Duodenal mucosa (tissue), 2 donors: ENCODE results near the gene MBD4.
"Not testable (repeated sequence)": the region's sequence is repeated elsewhere in the genome, so short reads cannot be mapped to it uniquely, and the experiment has no call there.

Experiments used
- H3K27ac ChIP-seq: one replicate; pipeline ENCODE4 v1.7.0; 2013; ENCODE audit warnings: low read depth, low read length
- H3K27me3 ChIP-seq, 2 donors: one replicate each; pipeline ENCODE4 v1.7.0; 2013; ENCODE audit warnings: low read length in 2 of 2, control low read depth in 1 of 2; ENCODE audit not compliant: insufficient read depth in 2 of 2, control insufficient read depth in 1 of 2
- H3K36me3 ChIP-seq, 2 donors: one replicate each; pipeline ENCODE4 v1.7.0; 2013; ENCODE audit warnings: low read length in 2 of 2, control low read depth in 1 of 2; ENCODE audit not compliant: insufficient read depth in 2 of 2, control insufficient read depth in 1 of 2
- H3K4me1 ChIP-seq, 2 donors: one replicate each; pipeline ENCODE4 v1.7.0; 2013; ENCODE audit warnings: low read length in 2 of 2, control low read depth in 1 of 2; ENCODE audit not compliant: insufficient read depth in 2 of 2, control insufficient read depth in 1 of 2
- H3K4me3 ChIP-seq, 2 donors: one replicate each; pipeline ENCODE4 v1.7.0; 2013; ENCODE audit warnings: low read length in 2 of 2, low read depth in 1 of 2
- H3K9ac ChIP-seq, 2 donors: one replicate each; pipeline ENCODE4 v1.7.0; 2013; ENCODE audit warnings: low read length in 2 of 2, low read depth in 1 of 2
- H3K9me3 ChIP-seq, 2 donors: one replicate each; pipeline ENCODE4 v1.7.0; 2013; ENCODE audit warnings: low read length in 2 of 2, control low read depth in 1 of 2; ENCODE audit not compliant: control insufficient read depth in 1 of 2

Gene MBD4

DNA sequence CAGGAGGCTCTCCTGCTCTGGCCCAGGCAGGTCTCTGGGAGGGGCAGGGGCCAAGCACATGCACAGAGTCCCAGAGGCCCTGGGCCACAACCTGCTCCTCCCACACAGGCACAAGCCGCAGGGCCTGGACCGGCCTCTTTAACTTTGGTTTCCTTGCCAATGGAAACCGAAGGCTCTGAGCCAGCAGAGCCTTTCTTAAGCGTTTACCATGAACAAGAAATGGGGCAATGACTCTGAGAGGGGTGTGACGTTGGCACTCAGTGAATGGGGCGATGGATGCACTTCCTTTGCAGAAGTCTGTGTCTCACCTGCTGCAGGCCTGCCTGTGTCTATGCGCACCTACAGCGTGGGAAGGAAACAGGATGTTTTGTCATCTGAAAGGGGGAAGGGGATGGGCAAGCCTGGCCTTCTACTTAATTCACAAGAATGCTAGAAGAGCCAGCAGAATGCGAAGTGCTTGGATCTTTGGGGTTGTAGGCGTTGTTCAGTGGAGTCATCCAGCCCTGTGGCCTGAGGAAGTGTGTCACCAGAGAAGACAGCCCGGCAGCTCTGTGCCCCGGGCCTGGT, 42.1 kb upstream of the MBD4 start:
- H3K9ac ChIP-seq = no peak overlapping the region
- H3K9me3 ChIP-seq = no peaks in the 10 kb centered on the region
- H3K4me3 ChIP-seq = no peak overlapping the region
- peaks cover 0 to 34% of the 10 kb centered on the region in 2 donors for H3K36me3 ChIP-seq
- H3K4me1 ChIP-seq = peaks cover 3 to 6% of the 10 kb centered on the region in 2 donors
- H3K27ac ChIP-seq = no peak overlapping the region
- no peaks in the 10 kb centered on the region for H3K27me3 ChIP-seq

DNA sequence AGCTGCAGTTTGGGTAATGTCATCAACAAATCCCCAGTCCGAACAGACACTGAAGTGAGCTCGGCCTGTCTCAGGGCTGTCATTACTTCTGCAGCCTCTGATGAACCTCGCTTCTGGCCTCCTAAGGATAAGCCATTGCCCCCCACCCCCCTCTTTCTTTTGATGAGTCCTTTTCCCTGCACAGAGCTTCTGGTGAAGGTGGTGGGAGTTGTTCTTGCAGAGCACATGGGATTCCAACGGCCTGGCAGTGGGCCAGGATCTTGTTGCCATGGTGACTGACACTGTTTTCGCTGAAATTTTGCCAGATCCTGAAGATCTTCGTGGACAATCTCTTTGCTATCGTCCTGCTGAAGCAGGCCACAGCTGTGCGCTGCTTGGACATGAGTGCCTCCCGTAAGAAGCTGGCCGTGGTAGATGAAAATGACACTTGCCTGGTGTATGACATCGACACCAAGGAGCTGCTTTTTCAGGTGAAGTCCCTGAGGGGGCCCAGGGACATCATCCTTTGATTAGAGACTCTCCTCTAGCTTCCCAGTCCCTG, 41.5 kb upstream of the MBD4 start:
- peaks cover 0 to 39% of the 10 kb centered on the region in 2 donors for H3K36me3 ChIP-seq
- H3K4me3 ChIP-seq, H3K9ac ChIP-seq, H3K9me3 ChIP-seq, H3K27ac ChIP-seq, H3K27me3 ChIP-seq, H3K4me1 ChIP-seq: not testable (repeated sequence)

DNA sequence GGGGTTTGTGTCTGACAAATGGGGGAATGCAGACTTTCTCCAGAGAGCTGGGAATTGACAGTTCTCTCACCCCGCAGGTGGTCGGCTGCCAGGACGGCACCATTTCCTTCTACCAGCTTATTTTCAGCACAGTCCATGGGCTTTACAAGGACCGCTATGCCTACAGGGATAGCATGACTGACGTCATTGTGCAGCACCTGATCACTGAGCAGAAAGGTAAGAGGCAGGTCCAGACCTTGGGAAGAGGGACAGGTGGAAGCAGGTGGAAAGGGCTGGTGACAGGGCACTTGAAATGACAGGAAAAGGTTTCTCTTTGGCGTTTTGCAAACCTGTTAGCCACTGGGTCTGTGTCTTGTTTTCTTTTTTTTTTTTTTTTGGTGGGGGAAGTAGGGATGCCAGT, 36.8 kb upstream of the MBD4 start:
- no peaks in the 10 kb centered on the region for H3K4me1 ChIP-seq
- peaks cover 0 to 32% of the 10 kb centered on the region in 2 donors for H3K36me3 ChIP-seq
- no peak overlapping the region for H3K27ac ChIP-seq
- H3K4me3 ChIP-seq = no peak overlapping the region
- H3K9ac ChIP-seq = no peak overlapping the region
- H3K27me3 ChIP-seq = no peaks in the 10 kb centered on the region
- H3K9me3 ChIP-seq = no peaks in the 10 kb centered on the region

DNA sequence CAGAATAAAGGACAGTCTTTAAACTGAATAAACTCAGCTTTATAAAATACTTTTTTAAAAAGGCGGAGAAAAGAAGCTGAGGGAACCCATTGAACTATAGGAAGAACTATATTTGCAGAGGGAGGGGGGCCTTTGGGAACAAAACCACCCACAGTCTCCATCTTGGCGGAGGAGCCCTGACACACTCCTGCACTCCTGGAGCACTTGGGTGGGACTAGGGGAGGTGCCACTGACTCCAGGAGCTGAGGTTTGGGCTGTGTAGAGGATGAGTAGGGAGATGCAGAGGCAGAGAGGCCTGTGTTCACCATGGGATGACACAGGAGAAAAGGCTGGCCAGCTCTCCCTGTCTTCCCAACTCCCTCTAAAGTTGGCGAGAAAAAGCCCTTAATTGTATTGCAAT, 36.1 kb upstream of the MBD4 start:
- no peak overlapping the region for H3K4me3 ChIP-seq
- H3K9ac ChIP-seq = no peak overlapping the region
- peaks cover 5 to 32% of the 10 kb centered on the region in 2 donors for H3K36me3 ChIP-seq
- no peaks in the 10 kb centered on the region for H3K4me1 ChIP-seq
- H3K9me3 ChIP-seq = no peaks in the 10 kb centered on the region
- H3K27ac ChIP-seq = no peak overlapping the region
- H3K27me3 ChIP-seq = no peaks in the 10 kb centered on the region

DNA sequence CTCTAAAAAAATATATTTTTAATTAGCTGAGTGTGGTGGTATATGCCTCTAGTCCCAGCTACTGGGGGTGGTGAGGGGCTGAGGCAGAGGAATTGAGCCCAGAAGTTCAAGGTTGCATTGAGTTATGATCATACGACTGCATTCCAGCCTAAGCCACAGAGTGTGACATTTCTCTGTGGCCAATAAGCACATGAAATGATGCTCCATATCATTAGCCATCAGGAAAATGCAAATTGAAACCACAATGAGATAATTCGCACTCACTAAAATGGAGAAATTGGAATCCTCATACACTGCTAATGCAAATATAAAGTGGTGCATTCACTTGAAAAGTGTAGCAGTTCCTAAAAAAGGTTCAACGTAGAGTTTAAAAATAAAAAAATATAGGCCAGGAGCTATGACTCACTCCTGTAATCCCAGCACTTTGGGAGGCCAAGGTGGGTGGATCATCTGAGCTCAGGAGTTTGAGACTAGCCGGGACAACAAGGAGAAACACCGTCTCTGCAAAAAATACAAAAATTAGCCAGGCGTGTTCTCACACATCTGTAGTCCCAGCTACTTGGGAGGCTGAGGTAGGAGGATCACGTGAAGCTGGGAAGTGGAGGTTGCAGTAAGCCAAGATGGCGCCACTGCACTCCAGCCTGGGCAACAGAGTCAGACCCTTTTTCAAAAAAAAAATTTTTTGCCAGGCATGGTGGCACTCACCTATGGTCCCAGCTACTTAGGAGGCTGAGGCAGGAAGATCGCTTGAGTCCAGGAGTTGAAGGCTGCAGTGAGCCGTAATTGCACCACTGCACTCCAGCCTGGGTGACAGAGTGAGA, 35.4 kb upstream of the MBD4 start:
- Histone ChIP-seq H3K27me3 (no peaks in the 10 kb centered on the region), H3K9ac (no peak overlapping the region), H3K9me3 (no peaks in the 10 kb centered on the region), H3K4me1 (no peaks in the 10 kb centered on the region), H3K27ac (no peak overlapping the region), H3K36me3 (peaks cover 5 to 29% of the 10 kb centered on the region in 2 donors), H3K4me3 (no peak overlapping the region)

DNA sequence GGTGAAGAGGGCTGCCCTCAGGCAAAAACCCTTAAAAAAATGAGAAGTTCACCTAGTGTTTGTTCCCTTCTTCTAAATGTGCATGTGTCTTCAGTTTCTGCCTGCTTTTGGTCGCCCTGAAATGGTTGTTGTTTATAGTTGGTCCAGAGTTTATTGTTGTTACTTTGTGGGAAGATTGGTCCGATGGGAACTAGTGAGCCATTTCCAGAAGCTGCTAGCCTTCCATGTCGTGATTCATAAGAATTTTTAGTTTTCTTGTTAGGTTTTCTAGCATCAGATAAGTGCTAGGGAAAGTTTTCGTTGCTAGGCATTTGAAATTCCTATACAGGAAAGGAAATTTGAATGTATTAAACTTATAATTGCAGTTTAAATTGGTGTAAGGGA, 34.0 kb upstream of the MBD4 start:
- Histone ChIP-seq H3K36me3 (peaks cover 5 to 26% of the 10 kb centered on the region in 2 donors), H3K9me3 (no peaks in the 10 kb centered on the region), H3K27ac (no peak overlapping the region), H3K9ac (no peak overlapping the region), H3K27me3 (no peaks in the 10 kb centered on the region), H3K4me1 (peaks cover 7 to 10% of the 10 kb centered on the region in 2 donors), H3K4me3 (no peak overlapping the region)

DNA sequence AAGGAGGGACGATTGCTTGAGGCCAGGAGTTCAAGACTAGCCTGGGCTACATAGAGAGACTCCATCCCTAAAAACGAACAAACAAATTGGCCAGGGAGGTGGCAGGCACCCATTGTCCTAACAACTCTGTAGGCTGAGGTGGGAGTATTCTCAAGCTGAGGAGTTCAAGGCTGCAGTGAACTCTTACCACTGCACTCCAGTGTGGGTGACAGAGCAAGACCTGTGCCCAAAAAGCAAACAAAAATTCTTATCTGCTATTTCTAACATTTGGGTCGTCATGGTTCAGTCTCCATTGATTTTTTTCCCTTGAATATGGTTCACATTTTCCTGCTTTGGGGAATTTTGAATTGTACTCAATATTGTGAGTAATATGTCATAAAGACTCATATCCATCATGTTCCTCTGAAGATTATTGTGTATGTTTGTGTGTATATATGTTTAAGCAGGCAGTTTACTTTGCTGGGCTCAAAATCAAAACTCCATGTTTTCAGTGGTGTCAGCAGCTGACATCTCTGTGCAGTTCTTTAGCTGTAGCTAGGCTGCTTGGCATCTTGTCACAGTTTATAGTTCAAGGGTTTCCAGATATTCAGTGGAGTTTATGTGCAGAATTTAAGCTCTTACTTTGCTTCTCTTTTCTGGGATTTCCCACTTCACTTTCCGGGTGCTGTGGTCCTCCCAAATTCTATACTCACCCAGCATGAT, 33.5 kb upstream of the MBD4 start:
- Histone ChIP-seq H3K4me1 (peaks cover 12 to 16% of the 10 kb centered on the region in 2 donors), H3K27me3 (no peaks in the 10 kb centered on the region), H3K9me3 (no peaks in the 10 kb centered on the region), H3K36me3 (peaks cover 5 to 23% of the 10 kb centered on the region in 2 donors), H3K27ac (no peak overlapping the region), H3K4me3 (no peak overlapping the region), H3K9ac (no peak overlapping the region)

DNA sequence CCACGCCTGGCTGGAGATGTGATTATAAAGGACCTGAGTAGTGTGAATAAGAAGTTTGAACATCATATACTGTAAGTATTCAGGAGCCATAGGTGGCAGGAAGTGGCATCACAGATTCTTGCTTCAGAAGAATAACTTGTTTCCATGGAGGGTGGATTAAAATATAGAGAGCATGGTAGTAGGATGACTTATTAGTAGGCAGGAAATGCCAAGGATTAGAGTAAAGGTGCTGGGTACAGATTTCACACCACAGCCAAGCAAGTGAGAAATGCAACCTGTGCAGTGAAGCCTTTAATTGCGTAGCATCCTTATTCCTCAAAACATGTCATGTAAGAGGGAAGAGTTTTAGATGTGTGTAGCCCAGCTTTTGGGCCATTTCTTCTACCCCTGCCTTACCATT, 31.1 kb upstream of the MBD4 start:
- H3K27me3 ChIP-seq = no peaks in the 10 kb centered on the region
- H3K27ac ChIP-seq = no peak overlapping the region
- H3K36me3 ChIP-seq = peaks cover 5 to 7% of the 10 kb centered on the region in 2 donors
- H3K9ac ChIP-seq = no peak overlapping the region
- peaks cover 16 to 24% of the 10 kb centered on the region in 2 donors for H3K4me1 ChIP-seq
- H3K9me3 ChIP-seq = no peaks in the 10 kb centered on the region
- H3K4me3 ChIP-seq = no peak overlapping the region

DNA sequence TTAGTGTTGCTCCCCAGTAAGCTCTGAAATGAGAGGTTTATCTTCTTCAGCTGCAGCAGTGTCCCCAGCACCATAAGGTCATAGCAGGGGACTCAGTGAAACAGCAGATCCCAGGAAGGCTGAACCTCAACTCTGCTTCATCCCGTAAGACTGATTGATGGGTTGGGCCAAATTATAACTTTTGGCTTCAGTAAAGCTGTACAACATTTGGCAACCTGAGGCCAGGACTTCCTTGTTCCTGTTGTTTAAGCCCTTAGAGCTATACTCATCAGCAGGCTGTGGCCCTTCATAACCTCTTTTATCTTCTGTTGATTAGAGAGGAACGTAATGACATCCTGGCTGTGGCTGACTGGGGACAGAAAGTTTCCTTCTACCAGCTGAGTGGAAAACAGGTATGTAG, 29.3 kb upstream of the MBD4 start:
- Histone ChIP-seq H3K4me3 (no peak overlapping the region), H3K27me3 (no peaks in the 10 kb centered on the region), H3K9ac (no peak overlapping the region), H3K9me3 (no peaks in the 10 kb centered on the region), H3K27ac (no peak overlapping the region), H3K4me1 (peaks cover 16 to 24% of the 10 kb centered on the region in 2 donors), H3K36me3 (peaks cover 13% of the 10 kb centered on the region in 2 donors)

DNA sequence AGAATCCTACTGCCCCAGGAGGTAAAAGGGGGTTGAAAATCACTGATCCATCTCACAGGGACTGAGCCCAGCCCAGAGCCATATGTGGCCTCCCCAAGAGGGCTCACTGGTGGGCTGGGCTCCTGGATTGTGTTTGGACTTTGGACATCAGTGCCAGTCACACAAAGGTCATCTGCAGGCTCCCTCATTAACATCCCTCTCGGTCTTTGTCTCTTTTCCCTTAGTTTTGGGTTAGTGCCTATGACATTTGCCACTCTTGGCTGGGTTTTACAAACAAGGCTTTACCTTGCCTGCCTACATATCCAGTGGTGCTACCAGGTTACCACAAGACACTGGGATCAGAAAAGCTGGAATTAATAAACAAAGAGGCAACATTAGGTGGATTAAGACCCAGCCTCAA, 28.2 kb upstream of the MBD4 start:
- peaks cover 15 to 18% of the 10 kb centered on the region in 2 donors for H3K36me3 ChIP-seq
- H3K4me3 ChIP-seq = no peak overlapping the region

More for the DNA sequence above, 28.2 kb upstream of the MBD4 start:
- Histone ChIP-seq H3K27me3 (no peaks in the 10 kb centered on the region), H3K9ac (no peak overlapping the region), H3K27ac (no peak overlapping the region), H3K9me3 (no peaks in the 10 kb centered on the region), H3K4me1 (peaks cover 16 to 24% of the 10 kb centered on the region in 2 donors)
